HG03196 (cell line): ENCODE data around the gene WWOX.

Experiments used
- ATAC-seq: cut with Tn5 transposase; IDR thresholded peaks from one replicate; pipeline ENCODE4 v1.9.1; 2021; ENCODE audit not compliant: unreplicated experiment

WWOX gene

GRCh38 chr16:79136955-79137354, 1037.5 kb downstream of the WWOX start:
- no peak for ATAC-seq

DNA sequence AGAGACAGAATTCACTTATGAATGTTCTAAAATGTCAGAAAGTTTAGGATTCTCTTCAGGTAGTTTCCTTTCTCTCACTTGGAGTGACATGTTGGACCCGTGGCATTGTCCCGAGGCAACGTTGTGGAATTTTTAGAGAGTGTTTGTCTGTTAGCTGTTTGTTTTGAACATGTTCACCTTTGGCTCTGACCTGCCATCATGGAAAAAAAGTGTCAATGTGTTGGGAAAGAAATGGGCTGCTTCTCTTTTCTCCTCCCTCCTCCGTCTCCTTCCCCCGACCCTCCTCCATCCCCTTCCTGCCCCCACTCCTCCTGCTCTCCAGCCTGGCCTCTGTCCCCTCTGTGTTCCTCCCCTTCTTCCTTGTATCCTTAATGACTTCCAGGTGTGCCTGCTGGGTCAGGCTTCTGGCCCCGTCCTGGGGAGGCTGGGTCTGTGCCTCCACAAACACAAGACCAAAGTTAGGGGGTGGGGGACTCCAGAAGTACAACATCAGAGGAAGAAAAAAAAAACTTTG, 1038.0 kb downstream of the WWOX start:
- no peak for ATAC-seq

DNA sequence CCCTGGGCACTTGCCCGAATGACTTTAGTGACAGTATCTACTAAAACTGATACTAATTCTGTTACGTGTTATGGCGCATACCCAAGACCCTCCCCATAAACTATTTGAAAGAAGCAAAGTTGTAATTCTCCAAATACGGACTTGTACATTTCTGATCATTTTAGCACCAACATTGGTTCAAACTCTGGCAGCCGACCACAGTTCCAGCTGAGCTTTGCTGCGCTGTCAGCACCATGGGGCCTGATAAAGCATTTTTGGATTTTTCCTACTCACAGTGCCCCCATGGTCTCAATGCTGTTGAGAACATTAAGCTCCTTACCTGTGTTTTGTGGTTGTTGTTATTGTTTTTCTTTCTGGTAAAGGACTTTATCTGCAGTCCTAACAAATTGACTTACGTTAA, 1040.3 kb downstream of the WWOX start:
- ATAC-seq, result no peak

GRCh38 chr16:79143026-79143425, 1043.6 kb downstream of the WWOX start:
- ATAC-seq, result no peak

- no peak for ATAC-seq
Measured at GRCh38 chr16:79150151-79150550, 1050.7 kb downstream of the WWOX start.

GRCh38 chr16:79150632-79151310, 1051.3 kb downstream of the WWOX start:
- ATAC-seq, result no peak

DNA sequence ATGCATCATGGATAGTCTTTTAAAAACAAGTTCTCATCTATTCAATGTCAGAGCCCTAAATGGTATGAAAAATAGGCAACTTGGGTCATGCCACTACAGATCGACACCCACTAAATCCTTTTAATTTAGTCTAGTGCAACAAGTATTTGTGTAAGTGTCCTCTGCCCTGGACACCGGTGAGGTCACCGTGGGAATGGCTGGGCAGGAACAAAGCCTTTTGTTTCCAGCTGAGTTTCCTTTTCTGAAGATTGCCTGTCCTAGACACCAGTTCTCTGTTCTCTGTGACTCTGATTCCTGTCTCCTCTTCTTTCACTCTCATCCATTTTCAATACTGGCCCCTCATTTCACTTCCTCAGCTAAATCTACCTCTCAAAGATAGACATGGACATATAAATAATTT, 1054.6 kb downstream of the WWOX start:
- ATAC-seq, result no peak

DNA sequence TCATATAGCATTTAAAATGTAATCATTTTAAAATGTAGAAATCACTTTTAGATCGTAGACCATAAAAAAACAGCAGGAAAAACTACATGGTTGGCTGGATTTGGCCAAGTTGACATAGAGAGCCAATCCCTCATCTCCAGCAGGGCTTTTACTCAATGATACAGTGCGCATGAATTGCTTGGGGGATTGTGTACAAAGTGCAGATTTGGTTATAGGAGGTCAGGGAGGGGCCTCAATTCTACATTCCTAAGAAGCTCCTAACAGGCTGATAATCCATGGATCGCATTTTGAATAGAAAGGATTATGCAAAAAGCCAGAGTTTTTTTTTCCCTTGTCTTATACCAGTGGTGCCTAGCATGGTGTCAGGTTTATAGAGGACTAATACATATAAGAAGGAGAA, 1056.0 kb downstream of the WWOX start:
- ATAC-seq, result no peak

GRCh38 chr16:79155904-79156303, 1056.5 kb downstream of the WWOX start:
- ATAC-seq, result no peak

GRCh38 chr16:79156761-79157160, 1057.3 kb downstream of the WWOX start:
- ATAC-seq, result no peak

DNA sequence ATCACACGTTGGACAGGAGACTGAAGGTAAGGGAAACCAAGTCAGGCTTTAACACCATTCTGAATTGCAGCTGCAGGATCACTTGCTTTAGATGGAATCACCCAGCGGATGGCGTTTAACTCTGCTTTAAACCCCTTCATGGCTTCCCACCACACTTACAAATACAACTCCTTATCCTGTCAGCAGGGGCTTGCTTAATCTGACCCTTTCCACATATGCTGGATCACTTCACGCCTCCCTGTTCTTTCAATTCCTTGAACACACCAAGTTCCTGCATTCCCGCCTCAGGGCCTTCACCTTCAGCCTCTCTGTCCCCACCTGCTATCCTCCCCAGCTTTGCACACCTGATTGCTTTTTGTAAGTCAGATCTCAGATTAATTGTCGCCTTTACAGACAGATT, 1058.9 kb downstream of the WWOX start:
- ATAC-seq, result no peak

DNA sequence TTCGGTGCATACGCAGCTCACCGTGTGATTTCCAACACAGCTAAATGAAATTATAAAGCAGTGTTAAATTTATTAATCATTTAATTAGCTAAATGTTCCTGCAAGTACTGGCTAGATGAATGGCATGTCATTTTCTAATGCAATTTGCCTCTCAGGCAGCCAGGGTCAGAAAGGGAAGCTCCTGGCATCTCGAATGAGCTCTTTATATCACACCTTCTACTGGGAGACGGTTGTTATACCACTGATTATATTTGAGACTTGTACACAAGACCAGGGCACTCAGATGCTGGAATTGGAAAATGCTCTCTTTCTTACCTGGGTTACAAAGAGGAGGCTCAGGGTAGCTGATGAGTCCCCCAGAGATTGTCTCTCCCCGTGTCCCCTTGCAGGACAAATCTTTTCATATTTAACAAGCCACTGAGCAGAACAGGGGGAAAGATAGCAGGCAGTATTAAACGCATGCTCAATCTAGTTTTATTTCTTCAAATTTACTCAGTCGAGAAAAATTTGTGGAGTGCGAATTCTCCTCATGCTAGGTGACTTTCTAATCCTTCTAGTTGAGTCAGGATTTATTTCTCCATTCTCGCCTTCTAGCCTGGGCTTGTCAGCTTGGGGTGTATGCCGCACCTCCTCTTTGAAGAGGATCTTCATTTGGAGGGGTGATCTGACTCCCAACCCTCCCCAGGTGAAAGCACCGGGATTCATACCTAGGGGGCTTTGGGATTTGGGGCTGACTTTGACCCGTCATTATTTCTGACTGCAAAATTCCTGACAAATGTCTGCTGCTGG, 1060.0 kb downstream of the WWOX start:
- ATAC-seq, result no peak

DNA sequence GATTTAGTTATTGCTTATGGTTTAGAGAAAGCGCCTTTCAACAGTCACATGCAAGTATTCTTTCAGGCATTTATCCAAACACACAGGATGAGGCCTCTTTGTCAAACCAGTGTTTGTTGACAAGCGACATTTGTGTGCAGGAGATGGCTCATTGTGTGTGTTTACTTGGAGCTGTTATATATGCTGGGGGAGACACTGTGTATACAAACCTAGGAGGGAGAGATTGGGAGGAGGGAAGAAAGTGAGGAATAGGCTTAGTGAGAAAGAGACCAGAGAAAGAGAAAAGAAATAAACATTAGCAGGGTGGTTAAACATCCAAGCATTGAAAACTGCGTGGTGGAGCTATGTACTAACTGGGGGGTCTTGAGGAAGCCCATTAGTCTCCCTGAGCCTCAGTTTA, 1063.5 kb downstream of the WWOX start:
- ATAC-seq, result no peak

- no peak for ATAC-seq
Measured at GRCh38 chr16:79163691-79164387, 1064.4 kb downstream of the WWOX start.

DNA sequence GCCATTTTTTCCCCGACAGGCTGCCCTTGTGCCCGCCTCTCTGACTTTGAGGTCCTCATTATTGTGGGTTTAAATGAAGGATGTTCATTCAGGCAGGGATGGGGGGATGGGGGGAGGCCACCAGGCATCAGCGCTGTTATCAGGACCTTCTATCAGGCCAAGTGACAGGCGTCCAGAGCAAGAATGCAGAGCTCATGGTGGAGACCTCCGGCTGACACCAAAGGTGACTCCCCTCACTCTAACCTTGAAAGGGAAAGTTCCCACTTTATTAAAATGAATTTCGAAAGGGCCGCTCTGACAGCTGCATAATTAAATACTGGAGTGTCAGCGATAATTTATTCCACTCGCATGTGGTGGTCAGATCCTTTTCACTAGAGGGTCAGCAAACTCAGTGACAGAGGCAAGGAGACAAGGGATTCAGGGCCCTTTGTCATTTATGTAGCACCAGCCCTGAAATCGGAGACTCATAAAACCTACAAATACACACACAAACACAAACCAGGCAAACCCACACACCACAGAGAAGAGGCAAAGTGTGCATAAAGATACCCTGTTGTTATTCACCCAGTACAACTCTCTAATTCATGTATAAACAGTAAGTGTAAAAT, 1065.0 kb downstream of the WWOX start:
- no peak for ATAC-seq

GRCh38 chr16:79165079-79165478, 1065.6 kb downstream of the WWOX start:
- no peak for ATAC-seq

DNA sequence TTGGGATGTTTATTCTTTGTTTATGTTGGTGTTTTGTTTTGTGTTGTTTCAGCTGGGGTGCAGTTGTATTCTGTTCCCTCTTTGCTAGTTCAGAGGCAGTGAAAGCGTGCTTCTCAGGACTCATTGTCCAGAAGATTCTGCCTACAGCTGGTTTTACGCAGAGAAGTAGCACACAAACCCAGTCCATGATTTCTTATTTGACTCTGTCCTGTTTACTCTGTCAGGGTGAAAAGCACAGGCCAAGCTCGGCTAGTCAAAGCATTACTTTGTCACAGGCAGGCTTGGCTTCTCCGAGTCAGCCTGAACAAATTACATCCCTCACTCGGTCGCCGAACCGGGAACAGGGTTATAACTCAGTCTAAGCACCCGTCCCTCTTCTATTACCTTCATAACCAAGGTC, 1066.1 kb downstream of the WWOX start:
- no peak for ATAC-seq

DNA sequence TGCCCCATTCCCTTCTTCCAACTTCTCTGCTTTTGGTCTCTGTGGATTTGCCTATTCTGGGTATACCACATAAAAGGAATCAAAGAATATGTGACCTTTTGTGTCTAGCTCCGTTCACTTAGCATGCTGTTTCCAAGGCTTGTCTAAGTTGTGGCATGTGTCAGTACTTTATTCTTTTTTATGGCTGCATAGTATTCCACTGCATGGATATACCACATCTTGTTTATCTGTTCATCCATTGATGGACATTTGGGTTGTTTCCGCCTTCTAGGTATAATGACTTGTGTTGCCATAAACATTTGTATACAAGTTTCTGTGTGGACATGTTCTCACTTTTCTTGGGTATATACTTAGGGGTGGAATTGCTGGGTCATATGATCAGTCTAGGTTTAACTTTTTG, 1068.4 kb downstream of the WWOX start:
- ATAC-seq, result no peak

- ATAC-seq, result no peak
Measured at GRCh38 chr16:79168321-79168720, 1068.9 kb downstream of the WWOX start.

DNA sequence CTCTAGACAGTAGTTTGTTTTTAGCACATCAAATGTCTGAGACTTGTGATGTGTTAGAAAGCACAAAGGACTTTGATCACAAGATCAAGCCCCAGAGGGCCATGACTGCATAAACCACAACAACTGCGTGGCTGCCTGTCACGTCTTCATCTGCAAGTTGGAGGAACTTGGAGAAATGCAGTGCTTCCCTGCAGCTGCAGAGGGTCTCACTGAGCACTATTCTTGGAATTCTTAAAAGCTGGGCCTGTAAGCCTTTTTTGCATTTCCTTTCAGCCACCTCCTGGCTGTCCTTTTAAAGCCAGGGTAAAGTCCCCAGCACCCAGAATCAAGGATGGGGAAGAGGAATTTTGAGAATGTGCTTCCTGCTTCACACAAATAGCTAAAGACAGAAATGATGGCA, 1069.8 kb downstream of the WWOX start:
- no peak for ATAC-seq

DNA sequence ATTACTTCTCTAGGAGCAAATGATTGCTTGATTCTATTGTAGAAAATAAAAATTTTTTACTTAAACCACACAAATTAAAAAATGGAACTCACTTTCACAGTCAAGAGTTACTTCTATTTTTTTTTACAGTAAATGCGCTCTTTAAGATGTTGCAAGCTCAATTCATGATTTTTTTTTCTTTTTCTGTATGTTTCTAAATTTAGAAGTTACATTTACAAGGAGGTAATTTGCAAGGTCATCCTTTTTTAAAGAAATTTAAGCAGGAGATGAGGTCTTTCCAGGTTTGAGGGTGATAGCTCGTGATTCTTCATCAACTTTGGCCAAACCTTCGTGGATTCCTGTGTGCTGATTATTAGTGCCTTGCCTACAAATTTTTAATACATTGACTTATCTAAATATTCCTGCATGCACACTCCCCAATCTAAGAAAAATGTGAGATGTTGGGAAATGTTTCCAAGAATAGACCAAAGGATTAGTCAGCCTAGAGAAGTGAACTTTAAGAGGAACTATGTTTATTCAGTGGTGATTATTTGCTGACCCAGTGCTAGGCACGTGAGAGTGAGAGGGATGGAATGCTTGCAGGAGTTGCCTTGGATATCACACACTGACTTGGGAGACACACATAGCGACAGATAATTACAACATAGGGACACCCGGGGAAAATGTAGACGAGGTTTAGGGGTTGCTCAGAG, 1071.2 kb downstream of the WWOX start:
- no peak for ATAC-seq
